Heart left ventricle (tissue), 13 donors: ENCODE measurements around the gene SCAMP5.

Source experiments
- POLR2A ChIP-seq, 2 donors: fragments of 450-650 bp; IDR thresholded peaks; one replicate each; pipeline ENCODE4 v1.6.1; 2017; ENCODE audit warnings: antibody characterized with exemption in 2 of 2, mild to moderate bottlenecking in 2 of 2, moderate library complexity in 2 of 2
- TF ChIP-seq, protein P1 (sequence below), 12 donors: fragments of 200-600 bp; sonication (generic) in 4 of 12; IDR thresholded peaks; one replicate each; pipeline versions ENCODE4 v1.5.0 to v1.8.0; 2018 to 2022; ENCODE audit warnings: antibody characterized with exemption in 12 of 12, mild to moderate bottlenecking in 5 of 12
- donor health status: ischemic (EF 13 %, LVEDD 7.1; RV severe dilation, severe dysfunction).
- donor health status: DM: no; HTN: yes; CAD: no.
- donor health status: DM: no; HTN: no; CAD: no.
- donor health status: ischemic (EF 25% LVEDD 6.9; RV normal size, moderate dysfunction).
- donor health status: ischemic (EF 25% LVEDD 5.7; RV mildly dilated, moderate dysfunction).
- donor health status: ischemic (EF 35%, LVEDD 5.7; RV mildly dilated, moderate dysfunction).
- donor health status: nonischemic (EF 11% LVEDD 7.7; RV severe dilation, severe dysfunction).
- donor health status: DM: yes; HTN: yes; CAD: no.
- donor health status: PGD.
- donor health status: ischemic (EF 29% LVEDD 5.4; RV normal size, mild dysfunction).
- donor health status: nonischemic (EF 23%, LVEDD 6.1; RV moderate dilation, normal function).

- TF ChIP-seq POLR2A (IDR thresholded peaks at IDR 0.05) = no peak
- TF ChIP-seq, protein P1, sequence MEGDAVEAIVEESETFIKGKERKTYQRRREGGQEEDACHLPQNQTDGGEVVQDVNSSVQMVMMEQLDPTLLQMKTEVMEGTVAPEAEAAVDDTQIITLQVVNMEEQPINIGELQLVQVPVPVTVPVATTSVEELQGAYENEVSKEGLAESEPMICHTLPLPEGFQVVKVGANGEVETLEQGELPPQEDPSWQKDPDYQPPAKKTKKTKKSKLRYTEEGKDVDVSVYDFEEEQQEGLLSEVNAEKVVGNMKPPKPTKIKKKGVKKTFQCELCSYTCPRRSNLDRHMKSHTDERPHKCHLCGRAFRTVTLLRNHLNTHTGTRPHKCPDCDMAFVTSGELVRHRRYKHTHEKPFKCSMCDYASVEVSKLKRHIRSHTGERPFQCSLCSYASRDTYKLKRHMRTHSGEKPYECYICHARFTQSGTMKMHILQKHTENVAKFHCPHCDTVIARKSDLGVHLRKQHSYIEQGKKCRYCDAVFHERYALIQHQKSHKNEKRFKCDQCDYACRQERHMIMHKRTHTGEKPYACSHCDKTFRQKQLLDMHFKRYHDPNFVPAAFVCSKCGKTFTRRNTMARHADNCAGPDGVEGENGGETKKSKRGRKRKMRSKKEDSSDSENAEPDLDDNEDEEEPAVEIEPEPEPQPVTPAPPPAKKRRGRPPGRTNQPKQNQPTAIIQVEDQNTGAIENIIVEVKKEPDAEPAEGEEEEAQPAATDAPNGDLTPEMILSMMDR (IDR thresholded peaks at IDR 0.05) = no peak
These were observed 65.9 kb downstream of the SCAMP5 start for GRCh38 chr15:75061272-75061671.
